ENCODE data around the gene HACD2.
"Not testable (repeated sequence)": the region's sequence is repeated elsewhere in the genome, so short reads cannot be mapped to it uniquely, and the experiment has no call there.

Gene HACD2

GRCh38 chr3:123584988-123585937 lies at the start of gene HACD2:
TSS of gene HACD2 (minus strand) at chr3:123585053. CDS start at chr3:123585027, 26 bp downstream.
- DNase-seq, result peak; percentile 92

DNA sequence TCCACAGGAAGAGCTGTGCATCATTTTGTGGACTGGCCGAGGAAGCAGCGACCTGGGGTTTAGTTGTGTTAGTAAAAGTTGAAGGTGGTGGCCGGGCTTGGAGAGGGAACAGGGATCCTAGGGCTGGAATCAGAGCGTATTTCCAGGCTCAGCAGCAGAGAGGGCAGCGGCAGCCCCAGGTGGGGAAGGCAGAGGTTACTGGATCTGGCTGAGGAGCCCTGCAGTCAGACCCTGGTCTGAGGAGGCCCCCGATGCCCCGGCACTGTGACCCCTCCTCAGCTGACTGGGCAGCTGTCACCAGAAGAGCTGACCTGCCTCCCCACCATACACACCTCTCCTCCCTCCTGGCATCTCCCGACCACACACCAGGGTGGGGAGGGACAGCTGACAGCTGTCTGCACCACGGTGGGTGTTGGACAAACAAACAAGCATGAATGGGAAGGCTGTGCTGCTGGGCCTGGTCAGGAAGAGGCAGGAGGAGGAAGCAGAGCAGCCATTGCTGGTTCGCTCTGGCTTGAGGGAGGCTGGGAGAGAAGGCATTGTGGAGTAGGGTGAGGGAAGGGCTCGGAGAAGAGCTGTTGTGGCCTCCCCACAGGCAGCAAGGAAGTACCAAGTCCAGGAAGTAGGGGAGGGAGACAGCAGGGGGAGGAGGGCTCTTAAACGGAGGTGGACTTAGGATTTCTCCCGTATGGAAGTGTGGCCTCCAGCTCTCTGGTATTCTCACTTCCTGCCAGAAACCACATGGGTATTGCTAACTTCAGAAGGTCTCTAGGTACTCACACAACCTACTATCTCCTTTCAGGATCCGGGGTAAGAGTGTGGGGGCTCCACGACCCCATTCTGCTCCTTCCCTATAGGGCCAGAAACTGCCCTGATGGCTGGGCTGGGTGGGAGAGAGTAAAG lies 49.5 kb upstream of the HACD2 start:
- DNase-seq, result no peak

- no peak for DNase-seq
These were observed 48.7 kb upstream of the HACD2 start for GRCh38 chr3:123633530-123633929.

- DNase-seq, result peak; percentile 4
These were observed 47.4 kb upstream of the HACD2 start for GRCh38 chr3:123632161-123632655.

DNA sequence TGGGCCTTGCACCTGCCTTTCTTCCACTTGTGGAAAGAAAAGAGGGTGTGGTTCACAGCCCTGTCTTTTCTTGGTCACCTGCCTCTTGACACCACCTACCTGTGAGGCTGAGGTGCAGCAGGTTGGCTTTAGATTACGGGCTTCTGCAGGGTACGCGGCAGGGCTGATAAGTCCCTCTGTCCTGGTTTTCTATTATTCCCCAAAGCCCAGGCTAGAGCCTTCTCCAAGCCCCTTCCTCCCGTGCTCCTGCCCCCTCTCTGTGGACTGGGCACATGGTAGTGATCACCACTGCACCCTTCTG lies 44.8 kb upstream of the HACD2 start:
- DNase-seq, result no peak

DNA sequence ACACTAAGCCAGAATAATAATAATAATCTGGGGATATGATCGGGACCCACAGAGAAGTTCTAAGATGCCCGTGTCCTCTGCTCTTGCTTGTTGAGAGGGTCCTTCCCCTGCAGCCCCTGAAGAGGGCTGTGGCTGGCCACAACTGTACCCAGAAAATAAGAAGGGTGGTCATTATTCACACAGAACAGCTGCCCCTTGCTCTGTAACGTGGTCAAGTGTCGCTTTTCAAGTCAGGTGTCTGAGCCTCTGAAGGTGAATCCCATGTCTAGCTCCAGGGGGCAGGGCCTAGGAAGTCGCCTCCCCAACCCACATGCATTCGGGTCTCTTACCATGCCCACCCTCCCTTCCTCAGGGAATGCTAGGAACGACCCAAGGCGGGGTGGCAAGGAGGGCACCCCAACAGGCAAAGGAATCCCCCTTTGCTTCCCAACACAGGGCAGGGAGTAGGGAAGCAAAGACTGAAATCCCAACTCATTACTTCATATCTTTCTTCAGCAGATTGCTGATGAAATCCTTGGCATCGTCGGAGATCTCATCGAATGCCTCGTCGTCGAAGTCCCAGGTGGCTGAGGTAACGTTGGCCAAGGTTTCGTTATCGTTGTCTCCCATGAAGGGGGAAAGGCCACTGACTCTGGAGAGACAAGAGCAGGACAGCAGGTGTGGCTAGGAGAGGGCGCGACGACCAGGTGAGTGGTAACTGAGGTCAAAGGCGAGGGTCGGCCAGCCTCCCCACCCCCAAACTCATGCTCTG lies 44.3 kb upstream of the HACD2 start:
- no peak for DNase-seq

DNA sequence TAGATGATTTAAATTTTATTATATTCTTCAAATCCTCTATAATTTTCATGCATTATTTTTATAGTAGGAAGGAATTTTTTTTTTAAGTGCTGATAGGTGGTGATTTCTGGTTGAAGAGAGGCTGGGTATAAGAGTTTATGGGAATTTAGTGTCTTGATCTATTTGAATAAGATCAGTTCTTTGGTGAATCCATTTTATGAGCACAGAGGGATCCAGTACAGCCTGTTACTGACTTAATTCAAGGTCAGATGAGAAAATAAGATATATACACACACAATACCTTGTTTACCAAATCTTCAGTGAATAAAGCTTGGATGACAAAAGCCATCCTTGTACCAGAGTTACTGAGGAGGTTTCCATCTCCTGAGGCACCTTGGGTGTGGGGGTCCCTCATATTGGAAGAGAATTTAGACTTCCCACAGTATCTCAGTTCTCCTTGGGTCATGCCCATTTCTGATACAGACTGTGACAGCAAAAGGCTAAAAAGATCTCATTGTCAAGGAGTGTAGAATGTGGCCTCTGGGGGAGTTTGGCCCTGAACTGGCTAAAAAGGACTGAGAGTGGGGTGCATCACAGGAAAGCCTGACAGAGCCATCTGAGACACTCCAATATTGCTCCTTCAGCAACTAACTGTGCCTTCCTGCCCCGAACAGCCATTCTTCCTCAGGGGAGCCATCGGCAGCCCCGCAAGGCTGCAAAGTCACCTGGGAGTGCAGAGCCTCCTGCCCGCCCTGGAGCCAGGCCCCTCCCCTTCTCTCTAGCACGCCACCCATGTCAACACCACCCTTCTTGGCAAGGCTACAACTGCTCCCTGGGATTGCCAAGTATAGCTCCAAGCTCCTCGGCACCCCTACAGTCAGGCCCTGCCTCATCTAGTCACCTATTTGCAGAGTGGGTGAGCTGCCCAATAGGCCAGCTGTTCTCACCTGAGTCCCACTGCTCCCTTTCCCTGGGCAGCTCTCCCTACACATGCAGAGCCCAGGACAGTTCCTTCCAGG lies 43.1 kb upstream of the HACD2 start:
- no peak for DNase-seq

DNA sequence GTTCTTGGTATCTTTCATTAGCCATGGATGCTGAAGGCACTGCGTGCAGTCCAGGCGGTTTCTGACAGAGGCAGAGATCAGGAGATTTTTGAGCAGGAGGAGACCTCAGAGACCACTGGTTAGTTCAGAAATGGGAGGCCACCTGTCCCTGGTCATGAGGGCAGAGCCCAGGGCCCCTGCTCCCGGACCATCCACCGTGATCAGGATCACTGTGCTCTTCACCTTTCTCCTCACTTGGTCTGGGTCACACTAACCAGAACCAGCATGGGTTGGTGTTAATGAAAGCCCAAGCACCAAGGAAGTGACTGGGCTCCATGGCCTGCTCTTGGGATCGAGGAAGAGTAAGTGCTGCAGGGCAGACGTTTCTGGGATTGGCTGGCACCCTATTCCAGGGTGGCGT lies 42.0 kb upstream of the HACD2 start:
- no peak for DNase-seq

DNA sequence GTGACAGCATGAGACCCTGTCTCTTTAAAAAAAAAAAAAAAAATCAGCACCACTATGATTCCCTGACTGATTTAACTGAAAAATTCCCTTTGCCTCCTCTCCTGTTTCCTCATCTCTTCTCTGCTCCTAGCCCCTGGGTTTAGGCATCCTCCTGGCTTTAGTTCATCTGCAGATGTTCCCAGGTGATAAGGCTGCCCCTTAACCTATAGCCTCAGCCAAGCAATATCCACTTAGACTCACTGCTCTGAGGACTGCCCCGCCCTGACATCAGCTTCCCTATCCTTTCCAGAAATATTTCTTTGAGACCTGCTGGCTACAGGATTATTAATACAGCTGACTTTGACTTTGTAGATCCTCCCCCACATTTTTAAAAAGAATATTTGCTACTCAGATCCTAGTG lies 39.4 kb upstream of the HACD2 start:
- DNase-seq, result no peak

- DNase-seq, result no peak
These were observed 38.6 kb upstream of the HACD2 start for GRCh38 chr3:123623346-123623880.

- no peak for DNase-seq
These were observed 37.9 kb upstream of the HACD2 start for GRCh38 chr3:123622766-123623165.

DNA sequence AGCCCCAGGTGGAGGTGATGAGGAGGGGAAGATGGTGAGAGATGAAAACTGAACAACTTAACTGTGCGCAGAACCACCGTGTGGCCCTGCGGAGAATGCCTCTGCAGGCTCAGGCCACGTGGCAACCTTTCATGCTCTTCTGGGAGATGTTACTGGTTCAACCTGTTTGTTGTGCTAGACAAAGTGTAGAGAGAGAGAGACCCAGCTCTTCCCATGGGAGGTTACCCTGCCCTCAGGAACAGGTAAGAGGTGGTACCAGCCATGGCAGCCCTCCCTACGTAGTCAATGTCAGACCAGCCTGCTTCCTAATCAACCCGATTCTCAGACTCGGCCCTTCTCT lies 37.0 kb upstream of the HACD2 start:
- DNase-seq, result no peak

DNA sequence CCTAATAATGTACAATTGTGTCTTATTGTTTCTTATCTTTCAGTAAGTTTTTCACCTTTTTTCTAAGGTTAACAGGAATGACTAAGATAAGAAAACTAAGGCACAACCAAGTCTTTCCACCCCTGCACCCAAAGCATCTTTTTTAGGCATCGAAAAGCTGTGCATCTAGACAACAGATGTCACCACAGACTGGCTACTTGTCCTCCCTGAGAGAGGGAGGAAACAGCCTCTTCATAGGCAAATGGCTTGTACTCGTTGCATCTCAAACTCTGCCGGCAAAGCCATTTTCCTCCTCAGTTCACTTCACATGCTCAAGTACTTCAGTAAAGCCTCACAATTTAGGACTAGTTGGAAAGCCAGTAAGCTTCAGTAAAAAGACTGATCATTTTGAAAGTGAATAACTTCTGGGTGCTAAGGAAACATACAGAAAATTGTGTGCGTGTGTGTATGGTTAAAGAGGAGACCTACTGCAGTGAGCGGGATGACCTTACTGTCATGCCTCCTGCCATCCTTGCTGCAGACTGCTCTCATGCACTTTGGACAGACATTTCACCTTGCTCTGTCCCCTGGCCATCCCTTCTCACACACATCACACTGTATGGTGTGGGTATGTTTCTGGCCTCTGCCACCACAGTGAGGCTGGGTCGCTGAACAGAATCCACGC lies 36.5 kb upstream of the HACD2 start:
- DNase-seq, result no peak

DNA sequence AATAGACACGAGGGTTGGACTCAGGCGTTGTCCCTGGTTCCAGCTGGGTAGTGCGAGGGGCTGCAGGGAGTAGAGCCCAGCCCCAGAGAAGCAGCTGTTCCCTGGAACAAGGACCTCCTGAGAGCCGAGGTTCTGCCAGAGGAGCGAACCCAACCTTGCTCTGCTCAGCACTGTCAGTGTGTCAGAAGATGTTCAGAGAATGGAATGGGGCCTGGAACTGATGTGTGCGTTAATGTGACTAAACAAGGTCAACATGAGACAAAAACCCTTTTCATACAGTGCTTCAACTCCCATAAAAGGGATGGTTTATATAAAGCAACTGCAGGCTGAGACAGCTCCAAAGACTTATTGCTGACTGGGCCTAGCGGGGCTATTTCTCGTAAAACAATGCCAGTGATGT lies 35.5 kb upstream of the HACD2 start:
- no peak for DNase-seq

GRCh38 chr3:123618768-123619484 lies 34.1 kb upstream of the HACD2 start:
- DNase-seq, result peak; percentile 27

GRCh38 chr3:123618076-123618708 lies 33.3 kb upstream of the HACD2 start:
- no peak for DNase-seq

- DNase-seq, result no peak
These were observed 31.7 kb upstream of the HACD2 start for GRCh38 chr3:123616593-123616992.

DNA sequence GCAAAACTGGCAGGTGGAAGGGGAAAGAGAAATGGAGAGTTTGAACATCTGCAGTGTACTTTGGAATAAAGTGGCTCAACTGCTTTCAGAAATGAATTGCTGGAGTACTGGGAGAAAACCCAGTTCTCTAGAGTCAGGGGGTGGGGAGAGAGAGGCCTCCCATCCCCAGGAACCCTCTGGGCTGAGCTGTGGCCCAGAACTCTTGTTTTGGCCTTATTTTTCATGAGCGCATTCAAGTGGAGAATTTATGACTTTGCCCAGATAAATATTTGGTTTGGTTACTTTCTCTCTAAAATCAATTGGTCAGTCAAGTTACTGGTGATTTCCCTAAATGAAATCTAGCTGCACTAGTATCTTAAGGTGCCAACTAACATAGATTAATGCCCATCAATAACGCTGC lies 28.7 kb upstream of the HACD2 start:
- DNase-seq, result no peak

DNA sequence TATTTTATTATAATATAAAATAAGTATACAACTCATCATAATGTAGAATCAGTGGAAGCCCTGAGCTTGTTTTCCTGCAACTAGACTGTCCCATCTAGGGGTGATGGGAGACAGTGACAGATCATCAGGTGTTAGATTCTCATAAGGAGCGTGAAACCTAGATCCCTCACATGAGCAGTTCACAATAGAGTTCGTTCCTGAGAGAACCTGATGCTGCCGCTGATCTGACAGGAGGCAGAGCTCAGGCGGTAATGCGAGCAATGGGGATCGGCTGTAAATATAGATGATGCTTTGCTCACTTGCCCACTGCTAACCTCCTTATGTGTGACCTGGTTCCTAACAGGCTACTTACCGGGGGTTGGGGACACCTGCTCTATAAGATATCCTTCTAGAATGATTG lies 26.8 kb upstream of the HACD2 start:
- DNase-seq, result not testable (repeated sequence)

- no peak for DNase-seq
These were observed 26.2 kb upstream of the HACD2 start for GRCh38 chr3:123611082-123611481.

All from amniotic stem cell (primary cell).